BJ (cell line): ENCODE results near the gene MAPK11. TPM values are rescaled to one million over a fixed set of nuclear protein-coding genes. Genes with fewer than 3 reads are reported as not detected.

ENCODE experiments used
- CTCF ChIA-PET: fragments of 350-600 bp; formaldehyde crosslinking; extraction: SDS; loops from one replicate; lab custom pipeline; 2021; ENCODE audit warnings: antibody characterized with exemption, inconsistent platforms; lab: Yijun Ruan, JAX
- POLR2A ChIA-PET: fragments of 300-600 bp; sonication (Branson Sonifier 250); formaldehyde crosslinking; extraction: SDS; loops from one replicate; lab custom pipeline; 2021; ENCODE audit warnings: antibody characterized with exemption; lab: Charles Lee
- DNase-seq: peaks from one replicate; pipeline ENCODE4 v3.0.0-alpha.2; 2011; ENCODE audit warnings: low read depth
- H3K27me3 ChIP-seq: 2 replicates; pipeline ENCODE4 v1.6.0; 2011; ENCODE audit warnings: low read length; ENCODE audit not compliant: control insufficient read depth, insufficient read depth
- H3K36me3 ChIP-seq: 2 replicates; pipeline ENCODE4 v1.5.1; 2011; ENCODE audit warnings: low read length; ENCODE audit not compliant: control insufficient read depth, insufficient read depth
- H3K4me3 ChIP-seq: 2 replicates; pipeline ENCODE4 v1.5.1; 2011; ENCODE audit warnings: low read depth, mild to moderate bottlenecking, control low read depth, low read length
- polyA plus RNA-seq: library from polyadenylated mRNA; depleted of rRNA; stranded (reverse); fragments of >200 nt; gene quantifications from 2 replicates; pipeline ENCODE4 v1.2.3, GENCODE V29; 2011
- TF ChIP-seq, protein P1 (sequence below): IDR thresholded peaks from 2 replicates; pipeline ENCODE4 v1.5.1; 2011; ENCODE audit warnings: low read depth, mild to moderate bottlenecking, control low read depth, inconsistent platforms, low read length, moderate library complexity; ENCODE audit not compliant: insufficient read depth

MAPK11 gene
- polyA plus RNA-seq, 1 experiment: 19.6 TPM

DNA sequence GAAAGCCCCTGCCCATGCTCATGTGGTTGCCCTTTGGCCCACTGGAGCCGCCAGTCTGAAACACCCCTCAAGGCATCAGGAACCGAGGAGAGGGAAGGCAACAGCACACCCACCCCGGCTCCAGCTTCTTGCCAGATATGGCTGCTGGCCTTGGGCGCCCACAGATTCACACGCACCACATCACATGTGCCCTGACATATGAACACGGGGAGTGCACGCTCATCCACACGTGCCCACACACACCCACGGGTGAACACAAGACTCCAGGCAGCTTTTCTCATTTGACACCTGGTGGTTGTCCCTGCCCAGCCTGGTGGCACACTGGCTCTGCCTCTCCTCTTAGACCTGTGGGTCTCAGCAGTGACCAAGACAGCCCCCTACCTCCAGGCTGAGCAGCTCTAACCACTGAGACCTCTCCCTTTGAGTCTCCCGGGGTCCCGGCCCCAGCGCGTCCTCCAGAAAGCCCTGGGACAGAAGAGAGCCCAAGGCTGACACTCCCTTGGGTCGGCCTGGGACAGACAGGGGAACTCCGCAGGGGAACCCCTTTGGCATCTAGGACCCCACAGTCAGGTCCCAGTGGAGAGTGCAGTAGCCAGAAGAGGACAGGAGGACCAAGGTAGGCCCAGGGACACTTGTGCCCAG, 6.0 kb downstream of the MAPK11 start:
- peaks cover 1% of the 10 kb centered on the region; the same call in 1 of the 2 replicates for H3K36me3 ChIP-seq
- no peak for DNase-seq
- TF ChIP-seq, protein P1, sequence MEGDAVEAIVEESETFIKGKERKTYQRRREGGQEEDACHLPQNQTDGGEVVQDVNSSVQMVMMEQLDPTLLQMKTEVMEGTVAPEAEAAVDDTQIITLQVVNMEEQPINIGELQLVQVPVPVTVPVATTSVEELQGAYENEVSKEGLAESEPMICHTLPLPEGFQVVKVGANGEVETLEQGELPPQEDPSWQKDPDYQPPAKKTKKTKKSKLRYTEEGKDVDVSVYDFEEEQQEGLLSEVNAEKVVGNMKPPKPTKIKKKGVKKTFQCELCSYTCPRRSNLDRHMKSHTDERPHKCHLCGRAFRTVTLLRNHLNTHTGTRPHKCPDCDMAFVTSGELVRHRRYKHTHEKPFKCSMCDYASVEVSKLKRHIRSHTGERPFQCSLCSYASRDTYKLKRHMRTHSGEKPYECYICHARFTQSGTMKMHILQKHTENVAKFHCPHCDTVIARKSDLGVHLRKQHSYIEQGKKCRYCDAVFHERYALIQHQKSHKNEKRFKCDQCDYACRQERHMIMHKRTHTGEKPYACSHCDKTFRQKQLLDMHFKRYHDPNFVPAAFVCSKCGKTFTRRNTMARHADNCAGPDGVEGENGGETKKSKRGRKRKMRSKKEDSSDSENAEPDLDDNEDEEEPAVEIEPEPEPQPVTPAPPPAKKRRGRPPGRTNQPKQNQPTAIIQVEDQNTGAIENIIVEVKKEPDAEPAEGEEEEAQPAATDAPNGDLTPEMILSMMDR: no peak
- H3K4me3 ChIP-seq: no peak overlapping the region
- ChIA-PET POLR2A (no interaction called here), CTCF (interaction anchor here (1.0 to 4.7 kb wide), 4 partner anchors 9 to 23 kb away, joined by 3 to 28 read pairs (median 4); partner anchors contain the start of gene HDAC10)
- no peaks in the 10 kb centered on the region for H3K27me3 ChIP-seq

DNA sequence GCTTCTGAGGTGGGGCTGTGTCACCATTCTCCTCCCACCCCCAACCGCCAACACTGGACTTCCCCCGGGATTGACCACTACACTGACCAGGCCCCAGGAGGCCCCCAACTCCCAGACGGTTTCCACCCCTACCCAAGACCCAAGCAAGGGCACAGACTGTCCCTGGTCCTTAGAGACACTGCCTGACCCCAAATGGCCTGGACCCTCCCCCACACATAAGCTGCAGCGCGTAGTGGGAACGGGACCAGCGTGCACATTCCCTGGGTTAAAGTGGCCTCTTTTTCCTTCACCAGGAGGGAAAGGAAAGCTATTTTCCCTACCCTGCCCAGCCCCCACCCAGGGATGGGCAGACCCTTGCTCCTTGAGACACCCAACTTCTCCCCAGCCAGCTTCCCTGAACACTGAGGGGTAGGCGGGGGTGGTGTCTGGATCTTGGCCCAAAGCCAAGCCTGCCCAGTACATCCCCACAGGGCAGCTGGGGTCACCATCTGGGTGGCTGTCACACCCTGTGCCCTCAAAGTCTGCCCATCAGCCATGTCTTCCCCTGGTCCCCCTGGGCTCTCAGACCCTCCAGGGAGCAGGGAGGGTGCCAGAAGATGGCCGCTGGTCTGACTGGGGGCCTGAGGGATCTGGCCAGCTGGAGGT, 7.1 kb downstream of the MAPK11 start:
- Histone ChIP-seq H3K4me3 (no peak overlapping the region), H3K36me3 (peaks cover 3% of the 10 kb centered on the region), H3K27me3 (no peaks in the 10 kb centered on the region)
- CTCF ChIA-PET: interaction anchor here (0.6 to 4.7 kb wide), 8 partner anchors 9 to 79 kb away, joined by 3 to 28 read pairs (median 5); partner anchors contain the start of genes DENND6B and HDAC10
- no peak for DNase-seq
- TF ChIP-seq, protein P1: no peak
- POLR2A ChIA-PET: no interaction called here

DNA sequence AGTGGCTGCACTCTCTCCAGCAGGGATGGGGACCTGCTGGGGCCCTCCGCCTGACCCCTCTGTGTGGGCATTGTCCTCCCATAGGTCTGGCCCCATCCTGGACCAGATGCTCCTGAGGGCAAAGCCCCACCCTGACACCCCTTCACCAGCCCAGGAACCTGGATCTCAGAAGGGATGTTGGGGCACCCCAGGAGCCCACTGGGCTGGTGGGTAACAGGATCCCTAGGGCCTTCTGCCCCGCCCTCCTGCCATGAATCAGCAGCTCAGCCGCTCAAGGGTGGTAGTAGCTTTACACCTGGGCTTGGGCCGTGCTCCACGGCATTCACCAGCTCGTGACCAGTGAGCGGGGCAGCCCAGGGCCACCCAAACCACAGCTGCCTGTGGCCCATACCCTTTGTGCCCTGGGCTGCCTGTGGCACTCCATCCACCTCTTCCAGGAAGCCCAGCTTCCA, 7.7 kb downstream of the MAPK11 start:
- POLR2A ChIA-PET: no interaction called here
- no peaks in the 10 kb centered on the region for H3K27me3 ChIP-seq
- H3K4me3 ChIP-seq: no peak overlapping the region
- peaks cover 7% of the 10 kb centered on the region for H3K36me3 ChIP-seq
- TF ChIP-seq, protein P1: no peak
- CTCF ChIA-PET: interaction anchor here (1.4 to 4.7 kb wide), 6 partner anchors 9 to 79 kb away, joined by 3 to 28 read pairs (median 6); partner anchors contain the start of genes DENND6B and HDAC10
- DNase-seq: no peak

DNA sequence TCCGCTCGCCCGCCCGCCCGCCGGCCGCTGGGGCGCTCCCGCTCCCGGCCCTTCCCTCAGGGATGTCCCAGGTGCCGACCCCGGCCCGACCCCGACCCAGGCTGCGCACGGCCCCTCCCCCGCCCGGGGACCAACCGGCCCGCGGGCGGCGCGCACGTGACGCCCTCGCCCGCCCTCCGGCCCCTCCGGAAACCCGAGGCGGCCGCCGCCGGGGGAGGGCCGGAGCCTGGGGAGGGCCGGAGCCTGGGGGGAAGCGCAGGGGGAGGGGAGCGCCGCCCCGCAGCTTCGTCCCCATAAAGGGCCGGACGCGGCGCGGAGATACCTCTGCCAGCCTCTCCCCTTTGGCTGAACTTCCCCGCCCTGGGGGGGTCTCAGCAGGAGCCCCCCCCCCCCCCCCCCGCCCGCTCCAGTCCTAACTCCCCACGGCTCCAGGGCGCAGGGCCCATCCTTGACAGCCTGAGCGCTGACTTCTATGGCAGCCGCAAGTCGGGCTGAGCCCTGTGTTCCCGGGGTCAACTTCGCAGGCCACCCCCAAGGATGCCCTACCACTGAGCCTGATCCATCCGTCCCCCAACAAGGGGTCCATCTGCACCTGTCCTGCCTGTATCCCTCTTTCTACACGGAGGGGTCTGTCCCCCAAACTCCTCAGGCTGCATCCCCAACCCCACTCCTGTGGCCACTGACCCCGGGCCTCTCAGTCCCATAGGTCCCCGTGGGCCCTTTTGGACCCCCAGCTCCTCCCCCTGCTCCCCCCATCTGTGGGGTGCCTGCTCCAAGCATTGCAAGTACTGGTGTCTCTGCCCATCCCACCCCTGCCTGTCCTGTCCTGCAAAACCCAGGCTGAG, 8.3 kb downstream of the MAPK11 start, which contains the start of gene MAPK12:
TSS of gene MAPK12 (minus strand) at position 69 of the 845 bp plus-strand sequence. CDS start 174 bp downstream, outside the sequence.
- Histone ChIP-seq H3K36me3 (peaks cover 10% of the 10 kb centered on the region), H3K27me3 (no peaks in the 10 kb centered on the region), H3K4me3 (peak within 1 kb of the TSS; percentile 68)
- ChIA-PET CTCF (interaction anchor here (1.2 to 4.7 kb wide), 6 partner anchors 10 to 80 kb away, joined by 3 to 28 read pairs (median 8); partner anchors contain the start of genes DENND6B and HDAC10), POLR2A (no interaction called here)
- TF ChIP-seq, protein P1: no peak
- DNase-seq: no peak
